GM18517 (cell line): ENCODE measurements around the gene ITGAE.

Experiments
- ATAC-seq: cut with Tn5 transposase; IDR thresholded peaks from one replicate; pipeline ENCODE4 v1.9.1; 2021; ENCODE audit warnings: mild to moderate bottlenecking, moderate library complexity; ENCODE audit not compliant: unreplicated experiment

The ITGAE gene

DNA sequence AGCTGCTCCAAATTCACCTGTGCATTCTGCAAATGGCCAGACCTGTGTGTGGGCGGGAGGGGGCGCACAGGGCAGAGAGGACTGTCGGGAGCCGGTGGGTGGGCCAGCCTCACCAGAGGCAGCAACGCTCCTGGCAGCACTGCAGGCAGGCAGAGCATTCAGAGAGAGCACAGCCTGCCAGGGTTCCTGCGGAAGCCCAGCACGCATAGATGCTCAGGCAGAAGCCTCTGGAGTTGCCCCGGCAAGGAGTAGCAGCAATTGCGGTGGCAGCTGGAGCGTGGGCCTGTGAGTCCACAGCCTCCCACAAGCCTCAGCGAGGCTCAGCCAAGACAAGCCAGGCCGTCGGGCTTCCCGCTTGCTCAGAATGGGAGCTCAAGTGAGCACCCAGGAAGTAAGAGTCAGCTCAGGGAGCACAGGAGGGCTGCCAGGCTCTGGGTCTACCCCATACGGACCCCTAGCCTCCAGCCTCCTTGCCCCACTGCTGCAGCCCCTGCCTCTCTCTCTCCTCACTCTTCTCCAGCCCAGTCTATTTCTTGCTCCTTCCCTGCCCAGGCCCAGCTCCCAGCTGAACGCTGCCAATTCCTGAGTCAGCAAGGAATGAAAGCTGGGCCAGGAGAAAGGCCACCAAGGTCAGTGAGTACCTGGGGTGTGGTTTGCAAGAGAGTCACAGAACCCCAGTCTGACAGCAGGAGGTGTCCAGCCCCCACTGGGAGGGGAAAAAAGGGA lies 122.7 kb downstream of the ITGAE start:
- no peak for ATAC-seq

DNA sequence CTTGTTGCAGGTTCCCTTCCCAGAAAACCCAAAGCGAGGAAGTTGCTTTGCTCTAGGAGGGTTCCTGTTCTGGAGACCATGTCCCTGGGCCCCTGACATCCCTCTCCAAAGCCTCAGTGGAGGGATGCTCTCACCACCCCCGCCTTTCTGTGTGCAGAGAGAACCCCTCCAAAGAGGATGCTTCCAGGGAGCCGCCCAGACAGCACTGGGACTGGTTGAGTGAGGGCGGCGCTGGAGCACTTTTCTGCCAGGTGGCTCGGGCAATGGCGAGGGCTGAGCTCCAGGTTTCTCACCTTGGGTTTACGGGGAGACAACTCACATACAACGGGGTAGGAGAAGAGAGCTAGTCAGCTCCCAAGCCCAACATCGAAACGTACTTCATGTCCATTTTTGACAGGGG lies 125.1 kb downstream of the ITGAE start:
- no peak for ATAC-seq

DNA sequence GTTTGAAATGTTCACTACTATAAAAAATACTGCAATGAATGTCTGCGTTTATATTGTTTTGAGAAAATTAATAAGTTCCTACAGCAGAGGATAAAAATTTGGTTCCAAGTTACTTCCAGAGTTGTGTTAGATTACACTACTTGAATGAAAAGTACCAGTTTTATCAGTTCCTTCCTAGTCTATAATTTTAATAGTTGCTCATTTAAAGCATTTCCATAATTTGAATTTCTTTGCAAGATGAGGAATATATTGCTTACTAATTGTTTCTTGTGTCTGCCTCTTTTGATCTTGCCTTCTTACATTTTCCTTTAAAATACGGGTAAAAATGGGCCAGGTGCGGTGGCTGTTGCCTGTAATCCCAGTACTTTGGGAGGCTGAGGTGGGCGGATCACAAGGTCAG lies 128.4 kb downstream of the ITGAE start:
- no peak for ATAC-seq

DNA sequence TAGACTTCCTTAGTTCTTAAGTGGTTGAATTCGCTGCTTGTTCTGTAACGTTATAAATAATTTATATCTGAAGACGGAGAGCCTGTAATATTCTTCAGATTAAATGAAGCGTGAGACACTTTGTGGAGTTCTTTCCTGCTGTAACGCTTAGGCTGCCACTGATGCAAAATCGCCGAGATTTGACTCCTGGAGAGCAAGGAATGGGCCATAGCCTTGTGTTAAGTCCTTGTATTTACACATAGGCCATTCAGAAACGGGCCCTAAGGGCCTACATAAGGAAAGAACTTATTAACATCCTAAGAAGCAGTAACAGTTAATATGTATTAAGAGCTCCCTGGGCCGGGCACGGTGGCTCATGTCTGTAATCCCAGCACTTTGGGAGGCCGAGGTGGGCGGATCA lies 131.4 kb downstream of the ITGAE start:
- ATAC-seq: no peak

DNA sequence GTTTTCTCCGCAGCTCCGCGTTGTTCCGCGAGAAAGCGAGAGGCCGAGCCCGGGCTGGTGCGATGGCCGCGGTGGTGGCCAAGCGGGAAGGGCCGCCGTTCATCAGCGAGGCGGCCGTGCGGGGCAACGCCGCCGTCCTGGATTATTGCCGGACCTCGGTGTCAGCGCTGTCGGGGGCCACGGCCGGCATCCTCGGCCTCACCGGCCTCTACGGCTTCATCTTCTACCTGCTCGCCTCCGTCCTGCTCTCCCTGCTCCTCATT lies 132.0 kb downstream of the ITGAE start:
- peak; percentile 3 for ATAC-seq

DNA sequence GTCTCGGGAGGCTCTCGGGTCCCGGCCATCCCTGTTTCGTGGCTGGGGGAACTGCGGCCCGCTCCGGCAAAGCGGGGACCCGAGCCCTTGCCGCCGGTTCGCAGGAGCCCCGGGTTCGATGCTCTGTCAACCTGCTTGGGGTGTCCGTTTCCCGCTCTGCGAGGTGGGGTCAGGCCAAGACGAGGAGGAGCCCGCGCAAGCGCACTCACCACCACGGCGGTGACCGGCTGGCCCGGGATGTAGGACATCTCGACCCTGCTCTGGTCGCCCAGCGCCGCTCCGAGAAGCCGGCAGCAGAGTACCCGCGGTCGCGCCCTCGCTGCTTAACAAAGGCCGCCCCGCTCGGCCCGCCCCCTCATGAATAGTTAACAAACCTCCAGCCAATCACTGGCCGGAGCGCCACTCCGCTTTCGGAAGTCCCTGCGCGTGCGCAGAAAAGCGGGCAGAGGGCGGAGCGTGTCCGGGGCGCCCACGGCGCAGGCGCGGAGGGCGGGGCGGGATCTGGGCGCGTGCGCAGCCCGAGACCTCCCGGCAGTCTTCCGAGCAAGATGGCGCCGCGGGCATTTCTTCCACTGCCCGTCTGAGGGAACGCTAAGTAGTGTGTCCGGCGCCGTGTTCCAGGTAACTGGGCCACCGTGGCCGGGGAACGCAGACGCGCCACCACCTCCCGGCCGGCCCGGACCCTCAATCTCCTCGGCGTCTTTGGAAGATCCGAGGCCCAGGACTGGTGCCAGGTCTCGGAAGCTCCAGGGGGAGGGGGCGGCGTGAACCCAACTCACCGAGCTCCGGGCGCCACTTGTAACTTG lies 132.5 kb downstream of the ITGAE start, which contains the start of the genes EMC6 and TAX1BP3:
EMC6 (plus strand) TSS at position 534 of the 806 bp plus-strand sequence. CDS start 335 bp downstream, outside the sequence.
TAX1BP3 (minus strand) TSS at position 300 of the 806 bp plus-strand sequence; CDS start at position 248, 52 bp downstream.
- peak; percentile 90 for ATAC-seq

DNA sequence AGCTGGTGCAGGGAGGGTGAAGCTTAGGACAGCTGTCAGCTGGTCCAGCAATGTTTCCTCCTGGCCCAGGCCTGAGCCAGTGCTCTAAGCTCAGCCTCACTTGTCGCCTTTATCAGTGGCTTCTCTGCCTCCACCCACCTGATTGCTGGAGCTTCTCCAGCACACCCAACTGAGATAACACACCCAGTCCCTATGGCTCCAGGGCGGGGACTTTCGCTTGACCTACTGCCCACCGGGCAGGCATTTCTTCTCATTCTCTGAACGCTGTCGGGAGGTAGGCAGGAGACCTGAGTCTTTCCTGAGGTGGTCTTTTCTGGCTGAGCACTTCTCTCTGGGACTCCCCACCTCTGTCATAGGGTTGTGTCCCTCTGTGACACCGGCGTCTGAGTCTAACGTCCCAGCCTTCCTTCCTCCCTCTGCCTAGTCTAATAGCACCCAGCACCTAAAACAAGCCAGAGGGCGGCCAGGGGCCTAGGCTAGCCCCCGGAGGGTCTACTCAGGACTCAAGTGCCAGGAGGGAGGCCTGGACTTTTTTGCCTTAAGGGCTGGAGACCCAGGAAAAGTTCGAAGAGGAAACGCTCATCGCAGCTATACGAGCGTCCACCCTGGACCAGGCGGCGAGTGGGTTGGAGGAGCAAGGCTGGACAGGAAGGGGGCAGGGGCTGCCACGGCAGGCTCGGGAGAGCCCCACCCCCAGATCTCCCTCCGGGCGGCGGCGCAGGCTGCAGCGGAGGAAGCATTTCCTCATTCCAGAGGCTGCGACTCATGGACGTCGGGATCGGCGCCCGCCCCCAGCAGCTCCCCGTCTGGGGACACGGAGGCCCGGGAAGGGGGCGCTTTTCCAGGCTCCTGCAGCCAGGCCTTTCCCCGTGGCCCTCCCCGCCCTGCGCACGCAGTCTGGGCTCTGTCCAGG lies 133.4 kb downstream of the ITGAE start:
- peak; percentile 2 for ATAC-seq

DNA sequence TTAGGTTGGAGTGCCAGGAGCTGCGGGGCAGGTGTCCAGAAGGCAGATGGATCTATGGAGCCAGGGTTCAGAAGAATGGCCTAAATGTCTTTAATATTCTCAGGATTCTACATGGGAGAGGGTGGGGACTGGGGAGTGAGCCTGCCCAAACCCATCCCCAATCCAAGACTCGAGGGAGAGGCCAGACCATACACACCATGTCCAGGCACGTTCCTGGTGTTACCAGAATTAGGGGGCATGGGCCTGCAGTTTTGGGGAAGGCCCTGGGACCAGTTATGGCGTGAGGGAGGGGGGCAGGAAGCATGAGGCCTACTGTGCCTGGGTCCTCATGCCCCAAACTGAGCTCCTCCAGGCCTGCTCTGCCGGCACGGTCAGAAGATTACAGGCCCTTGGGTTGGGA lies 134.5 kb downstream of the ITGAE start:
- no peak for ATAC-seq

DNA sequence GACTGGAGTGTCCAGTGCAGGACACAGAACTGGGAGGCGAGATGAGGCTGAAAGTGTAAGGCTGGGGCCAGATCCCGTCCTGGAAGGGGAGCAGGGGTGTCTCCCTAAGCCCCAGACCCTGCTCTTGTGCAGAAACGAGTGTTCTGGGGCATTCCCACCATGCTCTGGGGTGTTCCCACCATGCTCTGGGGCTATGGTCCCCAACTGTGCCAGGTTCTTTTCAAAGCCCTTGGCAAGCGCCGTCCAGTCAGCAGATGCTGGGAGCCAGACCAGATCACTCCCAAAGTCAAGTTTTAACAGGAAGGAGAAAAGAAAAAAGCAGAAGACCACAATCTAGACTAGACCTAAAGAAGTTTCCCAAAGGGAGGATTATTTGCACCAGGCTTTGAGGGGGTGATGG lies 135.2 kb downstream of the ITGAE start:
- ATAC-seq: no peak
